ENCODE measurements around the gene PCBP4.
"Not testable (repeated sequence)": the region's sequence is repeated elsewhere in the genome, so short reads cannot be mapped to it uniquely, and the experiment has no call there.

The PCBP4 gene

DNA sequence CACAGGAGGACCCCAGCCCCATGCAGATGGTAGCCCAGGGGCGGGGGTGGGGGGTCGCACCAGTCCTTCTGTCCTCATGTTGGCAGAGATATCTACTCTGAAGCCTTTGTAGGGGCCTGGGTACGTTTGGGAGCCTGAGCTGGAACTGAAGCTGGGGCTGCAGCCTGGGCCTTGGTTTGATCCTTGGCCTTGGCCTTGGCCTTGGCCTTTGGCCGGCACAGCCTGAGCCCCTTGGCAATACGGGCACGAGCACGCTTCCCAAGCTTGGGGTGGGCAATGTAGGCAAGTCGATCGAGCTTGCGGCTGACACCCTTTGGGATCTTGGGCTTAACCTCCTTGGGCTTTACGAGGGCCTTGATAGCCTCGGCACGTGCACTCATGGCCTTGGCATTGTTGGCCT, 26.4 kb upstream of the PCBP4 start:
- DNase-seq = not testable (repeated sequence)

DNA sequence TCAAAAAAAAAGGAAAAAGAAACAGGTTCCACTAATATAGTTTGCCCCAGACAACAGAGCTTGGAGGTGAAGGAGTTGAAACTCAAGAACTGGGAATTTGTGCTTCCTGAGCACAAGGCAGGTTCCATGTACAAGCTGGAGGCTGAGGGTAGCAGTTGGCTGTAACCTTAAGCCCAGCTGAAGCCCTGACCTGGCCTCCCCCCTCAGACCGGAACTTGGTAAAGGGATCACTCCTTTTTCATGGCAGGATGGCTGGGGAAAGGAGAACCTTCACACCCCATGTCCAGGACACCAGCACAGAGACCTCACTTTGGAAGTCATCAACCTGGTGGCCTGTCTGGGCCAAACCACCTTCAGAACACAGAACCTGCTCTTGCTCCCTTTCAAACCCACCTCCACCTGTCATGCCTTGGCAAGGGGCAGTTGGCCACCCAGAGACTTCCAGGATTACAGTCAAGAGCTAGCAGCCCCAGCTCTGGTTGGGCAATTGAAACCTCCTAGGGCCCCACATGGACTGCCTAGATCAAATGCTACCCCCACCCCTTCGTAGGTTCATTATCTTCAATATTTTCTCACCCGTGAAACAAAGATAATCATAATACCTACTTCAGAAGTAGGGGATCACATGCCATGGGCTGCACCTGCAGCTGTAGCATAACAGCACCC, 24.9 kb upstream of the PCBP4 start:
- DNase-seq = no peak

DNA sequence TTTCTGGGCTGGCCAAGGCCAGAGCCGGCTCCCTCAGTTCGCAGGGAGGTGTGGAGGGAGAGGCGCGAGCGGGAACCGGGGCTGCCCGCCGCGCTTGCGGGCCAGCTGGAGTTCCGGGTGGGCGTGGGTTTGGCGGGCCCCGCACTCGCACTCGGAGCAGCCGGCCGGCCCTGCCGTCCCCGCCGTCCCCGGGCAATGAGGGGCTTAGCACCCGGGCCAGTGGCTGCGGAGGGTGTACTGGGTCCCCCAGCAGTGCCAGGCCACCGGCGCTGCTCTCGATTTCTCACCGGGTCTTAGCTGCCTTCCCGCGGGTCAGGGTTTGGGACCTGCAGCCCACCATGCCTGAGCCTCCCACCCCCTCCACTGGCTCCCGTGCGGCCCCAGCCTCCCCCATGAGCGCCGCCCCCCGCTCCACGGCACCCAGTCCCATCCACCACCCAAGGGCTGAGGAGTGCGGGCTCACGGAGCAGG, 23.3 kb upstream of the PCBP4 start:
- DNase-seq = not testable (repeated sequence)

DNA sequence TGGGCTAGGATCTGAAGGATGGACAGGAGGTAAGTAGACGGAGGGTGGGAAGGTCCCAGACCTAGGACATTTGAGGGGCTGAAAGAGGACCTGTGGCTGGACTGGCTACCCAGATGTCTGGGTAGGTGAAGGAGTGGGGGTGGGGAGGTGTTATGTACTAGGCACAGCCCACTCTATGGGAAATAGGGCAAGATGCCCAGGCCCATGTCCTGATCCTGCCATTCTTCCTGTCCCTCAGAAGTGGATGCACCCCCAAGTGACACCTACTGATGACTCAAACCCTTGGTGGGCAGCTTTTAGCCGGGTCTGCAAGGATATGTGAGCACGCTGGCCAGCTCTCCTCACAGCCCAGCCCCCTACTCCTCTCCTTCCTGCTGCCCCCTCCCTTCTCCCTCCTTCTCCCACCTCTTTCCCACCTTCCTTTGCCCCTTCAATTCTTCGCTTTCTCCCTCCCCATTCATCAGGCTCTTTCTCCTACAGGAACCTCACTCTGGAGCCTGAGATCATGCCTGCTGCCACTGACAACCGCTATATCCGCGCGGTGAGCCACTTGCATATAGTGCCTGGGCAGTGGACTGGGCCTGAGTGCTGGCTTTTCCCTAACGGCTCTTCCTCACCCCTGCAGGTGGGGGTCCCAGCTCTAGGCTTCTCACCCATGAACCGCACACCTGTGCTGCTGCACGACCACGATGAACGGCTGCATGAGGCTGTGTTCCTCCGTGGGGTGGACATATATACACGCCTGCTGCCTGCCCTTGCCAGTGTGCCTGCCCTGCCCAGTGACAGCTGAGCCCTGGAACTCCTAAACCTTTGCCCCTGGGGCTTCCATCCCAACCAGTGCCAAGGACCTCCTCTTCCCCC, 21.3 kb upstream of the PCBP4 start:
- DNase-seq = no peak

DNA sequence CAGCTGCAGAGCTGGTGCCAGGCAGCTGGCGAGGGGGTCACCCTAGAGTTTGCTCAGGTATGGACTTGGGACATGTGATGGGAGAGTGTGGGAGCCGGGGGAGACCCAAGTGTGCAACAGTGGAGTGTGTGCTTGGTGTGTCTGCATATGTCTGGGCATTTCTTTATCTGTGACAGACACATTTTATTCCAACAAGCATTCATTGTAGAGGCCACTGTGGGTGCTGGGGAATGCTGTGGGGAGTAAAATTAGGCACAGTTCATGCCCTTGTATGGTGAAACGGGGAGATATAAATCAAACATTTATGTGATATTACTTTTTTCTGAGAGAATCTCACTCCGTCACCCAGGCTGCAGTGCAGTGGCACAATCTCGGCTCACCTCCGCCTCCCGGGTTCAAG, 20.3 kb upstream of the PCBP4 start:
- DNase-seq = no peak

DNA sequence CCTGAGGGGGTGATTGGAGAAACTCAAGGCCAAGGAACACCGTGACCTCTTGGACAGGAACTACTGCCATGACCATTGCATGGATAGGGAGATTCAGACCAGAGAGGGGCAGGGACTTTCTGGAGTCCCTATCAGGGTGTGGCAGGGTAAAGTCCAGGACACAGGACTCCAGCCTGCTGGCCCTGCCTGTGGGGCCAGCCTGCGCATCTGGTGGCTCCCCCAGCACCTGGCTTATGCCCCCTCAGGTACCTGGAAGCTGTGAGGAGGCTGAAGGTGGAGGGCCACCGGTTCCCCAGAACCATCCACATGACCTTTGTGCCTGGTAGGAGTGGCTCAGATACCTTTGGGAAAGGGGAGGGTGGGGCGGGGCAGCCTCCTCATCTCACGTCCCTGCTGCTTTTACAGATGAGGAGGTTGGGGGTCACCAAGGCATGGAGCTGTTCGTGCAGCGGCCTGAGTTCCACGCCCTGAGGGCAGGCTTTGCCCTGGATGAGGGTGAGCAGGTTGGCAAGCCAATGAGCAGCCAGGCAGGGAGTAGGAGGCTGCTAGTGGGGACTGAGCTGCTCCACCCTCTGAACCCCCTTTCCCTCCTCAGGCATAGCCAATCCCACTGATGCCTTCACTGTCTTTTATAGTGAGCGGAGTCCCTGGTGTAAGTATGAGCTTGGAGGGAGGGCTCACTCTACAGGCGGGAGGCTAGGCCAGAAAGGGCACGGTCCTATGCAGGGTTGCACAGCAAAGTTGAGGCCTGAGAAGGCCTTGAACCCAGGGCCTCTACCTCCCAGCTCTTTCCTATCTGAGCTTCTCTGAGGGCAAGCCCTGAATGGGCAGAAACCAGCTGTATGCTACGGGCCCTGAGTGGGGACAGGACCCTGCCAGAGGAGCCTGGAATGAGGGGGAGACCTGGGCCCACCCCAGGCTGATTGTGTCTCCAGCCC, 19.0 kb upstream of the PCBP4 start:
- DNase-seq = no peak

DNA sequence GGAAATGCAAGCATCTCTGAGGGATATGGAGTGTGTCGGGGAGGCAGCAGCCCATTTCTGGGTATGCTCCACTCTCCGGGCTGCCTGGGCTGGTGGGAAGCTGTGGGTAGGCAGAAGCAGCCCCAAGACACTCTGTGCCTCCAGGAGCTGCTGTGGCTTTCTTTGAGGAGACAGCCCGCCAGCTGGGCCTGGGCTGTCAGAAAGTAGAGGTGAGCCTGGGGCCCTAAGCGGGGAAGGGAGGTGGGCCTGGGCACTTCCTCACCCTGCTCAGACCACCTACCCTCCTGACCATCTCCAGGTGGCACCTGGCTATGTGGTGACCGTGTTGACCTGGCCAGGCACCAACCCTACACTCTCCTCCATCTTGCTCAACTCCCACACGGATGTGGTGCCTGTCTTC, 17.8 kb upstream of the PCBP4 start:
- no peak for DNase-seq

DNA sequence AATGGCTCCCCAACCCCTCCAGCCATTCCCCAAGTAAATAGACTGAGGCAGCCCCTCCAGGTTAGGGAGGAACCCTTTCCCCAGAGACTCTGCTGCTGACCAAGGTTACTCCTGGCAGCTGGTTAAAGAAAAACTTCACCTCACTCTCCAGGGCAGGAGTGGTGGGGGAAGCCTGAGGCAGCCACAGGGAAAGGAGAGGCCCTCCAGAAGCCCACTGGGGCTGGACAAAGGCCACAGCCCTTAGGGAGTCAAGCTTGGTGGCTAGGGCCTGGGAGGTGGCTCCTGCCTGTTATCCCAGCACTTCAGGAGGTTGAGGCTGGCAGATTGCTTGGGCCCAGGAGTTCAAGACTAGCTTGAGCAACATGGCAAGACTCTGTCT, 17.0 kb upstream of the PCBP4 start:
- DNase-seq = no peak

DNA sequence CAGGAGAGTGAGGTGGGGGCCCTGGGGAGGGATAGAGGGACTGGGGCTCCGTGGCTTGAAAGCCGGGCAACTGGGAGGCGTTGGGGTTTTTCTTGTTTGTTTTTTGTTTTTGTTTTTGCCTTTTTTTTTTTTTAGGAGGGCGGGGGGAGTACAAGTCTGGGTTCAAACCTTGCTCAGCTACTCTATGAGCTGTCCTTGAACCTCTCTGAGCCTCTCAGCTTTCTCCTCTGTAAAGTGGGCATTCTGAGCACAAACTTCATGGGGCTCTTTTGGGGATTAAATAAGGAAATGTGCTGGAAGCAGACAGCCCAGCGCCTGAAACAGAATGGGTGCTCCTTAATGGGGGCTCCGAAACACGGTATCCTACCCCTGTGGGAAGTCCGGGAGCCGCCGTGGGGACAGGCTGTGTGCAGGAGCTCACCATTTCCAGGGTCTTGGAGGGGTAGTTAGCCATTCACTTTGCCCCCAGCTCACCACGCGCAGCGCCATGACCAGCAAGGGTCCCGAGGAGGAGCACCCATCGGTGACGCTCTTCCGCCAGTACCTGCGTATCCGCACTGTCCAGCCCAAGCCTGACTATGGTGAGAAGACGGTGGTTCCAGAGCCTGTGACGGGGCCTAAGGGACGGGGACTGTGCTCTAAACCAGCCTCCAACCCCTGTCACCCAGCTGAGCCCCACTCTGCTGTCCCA, 16.5 kb upstream of the PCBP4 start:
- no peak for DNase-seq

DNA sequence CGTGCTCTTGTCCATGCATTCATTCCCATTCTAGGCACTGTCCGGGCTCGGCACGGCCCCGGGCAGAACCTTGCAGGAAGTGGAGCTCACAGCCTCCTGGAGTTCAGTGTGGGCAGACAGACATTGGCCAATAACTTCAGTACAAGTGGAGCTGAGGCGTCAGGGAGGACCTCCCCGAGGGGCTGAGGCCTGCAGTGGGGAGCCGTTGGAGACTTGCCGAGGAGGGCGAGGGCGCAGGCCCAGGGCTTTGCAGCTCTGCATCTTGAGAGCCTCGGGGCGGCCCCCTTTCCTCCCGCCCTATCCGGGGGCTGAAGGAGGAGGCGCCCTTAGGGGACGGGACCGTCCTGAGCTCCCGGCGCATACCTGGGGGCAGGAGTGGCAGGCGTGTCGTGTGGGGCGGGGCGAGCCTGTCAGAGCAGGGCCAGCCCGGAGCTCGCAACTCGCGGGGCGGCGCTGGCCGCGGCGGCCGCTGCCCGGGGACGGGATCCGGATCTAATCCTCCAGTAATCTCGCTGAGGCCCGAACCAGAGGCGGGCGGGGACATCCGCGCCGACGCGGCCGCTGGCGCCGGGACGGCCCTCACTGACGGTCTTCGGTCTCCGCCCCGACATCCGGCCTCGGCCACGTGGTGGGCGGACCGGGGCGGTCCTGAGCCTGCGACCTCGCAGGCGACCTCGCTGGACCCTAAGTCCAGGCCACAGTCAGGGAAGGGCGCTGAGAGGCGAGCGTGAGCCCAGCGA, 15.8 kb upstream of the PCBP4 start, which contains the start of gene ACY1:
ACY1 (plus strand) TSS at position 698 of the 740 bp plus-strand sequence. CDS start 530 bp downstream, outside the sequence.
- peak; percentile 64 for DNase-seq

DNA sequence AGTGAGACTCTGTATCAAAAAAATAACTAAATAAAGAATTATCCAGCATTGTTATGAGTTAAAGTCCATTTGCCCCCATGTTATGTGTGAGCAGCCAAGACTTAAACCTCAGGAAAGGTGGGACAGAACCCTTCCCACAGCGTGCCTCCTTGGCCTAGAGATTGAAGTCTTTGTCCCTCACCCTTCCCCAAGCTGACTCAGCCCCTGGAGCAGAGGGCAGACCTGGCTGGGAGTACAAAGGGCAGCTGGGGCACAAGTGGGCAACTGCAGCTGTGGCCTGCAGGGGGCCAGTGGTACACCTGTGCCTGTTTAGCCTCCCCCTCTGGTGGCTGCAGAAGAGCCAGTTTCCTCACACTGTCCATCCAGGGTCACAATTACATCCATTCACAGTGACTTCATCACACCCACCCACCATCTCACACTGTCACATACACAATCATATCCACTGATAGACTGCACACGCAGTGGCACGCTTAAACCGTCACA, 15.1 kb upstream of the PCBP4 start:
- DNase-seq = peak; percentile 18

DNA sequence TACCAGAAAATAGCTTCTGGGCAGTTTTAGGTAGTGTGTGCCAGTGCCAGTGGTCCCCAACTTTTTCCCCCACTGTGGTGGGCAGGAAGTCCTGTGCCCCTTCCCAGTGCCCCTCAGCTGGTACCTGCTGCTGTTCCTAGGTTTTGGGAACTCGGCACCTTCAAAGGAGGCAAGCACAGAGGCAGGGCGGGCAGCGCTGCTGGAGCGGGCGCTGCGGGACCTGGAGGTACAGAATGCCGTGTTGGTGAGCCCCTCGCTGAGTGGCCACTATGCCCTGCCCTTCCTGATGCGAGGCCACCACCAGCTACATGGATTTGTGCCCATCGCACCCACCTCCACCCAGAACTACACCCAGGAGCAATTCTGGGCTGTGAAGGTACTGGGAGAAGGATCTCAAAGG, 13.0 kb upstream of the PCBP4 start:
- no peak for DNase-seq

DNA sequence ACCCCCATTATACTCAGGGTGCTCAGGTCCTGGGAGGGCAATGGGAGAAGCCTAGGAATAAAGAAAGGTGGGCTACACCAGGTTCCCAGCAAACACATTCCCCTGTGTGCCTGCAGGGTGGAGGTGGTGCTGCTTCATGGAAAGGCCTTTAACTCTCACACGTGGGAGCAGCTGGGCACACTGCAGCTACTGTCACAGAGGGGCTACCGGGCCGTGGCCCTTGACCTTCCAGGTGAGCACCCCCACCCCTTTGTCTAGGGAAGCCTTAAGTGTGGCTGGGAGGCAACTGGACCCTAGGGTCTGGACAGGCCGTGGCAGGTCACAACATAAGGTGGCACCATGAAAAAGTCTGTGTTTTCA, 10.9 kb upstream of the PCBP4 start:
- no peak for DNase-seq

DNA sequence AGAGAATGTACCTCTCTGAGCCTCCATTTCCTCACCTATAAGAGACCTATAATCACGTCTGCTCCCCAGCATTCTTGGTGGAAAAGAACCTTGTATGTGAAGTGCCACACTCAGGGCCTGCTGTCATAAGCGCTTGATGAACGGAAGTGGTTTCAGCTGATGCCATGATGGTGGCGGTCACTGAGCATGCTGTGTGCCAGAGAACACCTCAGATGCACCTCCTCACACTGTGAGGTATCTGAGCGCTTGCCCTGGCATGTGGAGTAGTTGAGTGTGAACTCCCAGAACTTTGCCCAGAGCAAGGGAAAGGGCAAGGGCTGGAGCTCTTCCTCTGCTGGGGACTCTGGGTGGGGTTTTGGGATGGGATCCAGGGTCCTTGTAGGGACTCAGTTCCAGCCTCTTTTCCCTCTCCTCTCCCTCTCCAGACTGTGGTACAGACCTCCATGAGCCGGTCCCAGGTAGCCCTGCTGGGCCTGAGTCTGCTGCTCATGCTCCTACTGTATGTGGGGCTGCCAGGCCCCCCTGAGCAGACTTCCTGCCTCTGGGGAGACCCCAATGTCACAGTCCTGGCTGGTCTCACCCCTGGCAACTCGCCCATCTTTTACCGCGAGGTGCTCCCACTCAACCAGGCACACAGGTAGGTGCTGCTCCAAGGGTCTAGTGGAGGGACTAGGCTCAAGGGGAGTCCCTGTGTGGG, 10.3 kb upstream of the PCBP4 start:
- DNase-seq = no peak

DNA sequence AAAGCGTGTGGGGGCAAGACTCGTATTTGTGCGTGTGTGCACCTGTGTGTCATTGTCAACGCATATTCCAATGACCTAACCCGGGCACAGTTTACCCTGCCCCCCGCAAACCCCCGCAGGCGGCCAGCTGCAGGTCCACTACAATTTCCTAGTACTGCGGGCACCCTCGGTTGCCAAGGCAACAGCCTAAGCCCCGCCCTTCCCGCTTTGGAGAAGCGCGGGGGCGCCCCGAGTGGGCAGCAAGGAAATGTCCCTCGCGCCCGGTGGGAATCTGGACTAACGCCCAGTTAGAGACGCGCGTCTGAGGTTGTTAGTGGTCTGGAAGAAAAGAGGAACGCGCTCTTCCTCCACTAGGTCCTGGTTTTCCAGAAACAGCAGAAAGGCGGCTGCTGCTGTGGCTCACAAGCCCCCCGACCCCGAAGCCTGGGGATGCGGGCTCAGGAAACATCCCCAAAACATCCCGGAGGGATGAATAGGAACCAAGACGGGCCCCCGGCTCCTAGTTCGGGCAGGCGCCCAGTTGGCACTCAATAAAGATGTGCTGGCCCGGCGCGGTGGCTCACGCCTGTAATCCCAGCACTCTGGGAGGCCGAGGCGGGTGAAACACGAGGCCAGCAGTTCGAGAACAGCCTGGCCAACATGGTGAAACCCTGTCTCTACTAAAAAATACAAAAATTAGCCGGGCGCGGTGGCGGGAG, 8.7 kb upstream of the PCBP4 start:
- no peak for DNase-seq

DNA sequence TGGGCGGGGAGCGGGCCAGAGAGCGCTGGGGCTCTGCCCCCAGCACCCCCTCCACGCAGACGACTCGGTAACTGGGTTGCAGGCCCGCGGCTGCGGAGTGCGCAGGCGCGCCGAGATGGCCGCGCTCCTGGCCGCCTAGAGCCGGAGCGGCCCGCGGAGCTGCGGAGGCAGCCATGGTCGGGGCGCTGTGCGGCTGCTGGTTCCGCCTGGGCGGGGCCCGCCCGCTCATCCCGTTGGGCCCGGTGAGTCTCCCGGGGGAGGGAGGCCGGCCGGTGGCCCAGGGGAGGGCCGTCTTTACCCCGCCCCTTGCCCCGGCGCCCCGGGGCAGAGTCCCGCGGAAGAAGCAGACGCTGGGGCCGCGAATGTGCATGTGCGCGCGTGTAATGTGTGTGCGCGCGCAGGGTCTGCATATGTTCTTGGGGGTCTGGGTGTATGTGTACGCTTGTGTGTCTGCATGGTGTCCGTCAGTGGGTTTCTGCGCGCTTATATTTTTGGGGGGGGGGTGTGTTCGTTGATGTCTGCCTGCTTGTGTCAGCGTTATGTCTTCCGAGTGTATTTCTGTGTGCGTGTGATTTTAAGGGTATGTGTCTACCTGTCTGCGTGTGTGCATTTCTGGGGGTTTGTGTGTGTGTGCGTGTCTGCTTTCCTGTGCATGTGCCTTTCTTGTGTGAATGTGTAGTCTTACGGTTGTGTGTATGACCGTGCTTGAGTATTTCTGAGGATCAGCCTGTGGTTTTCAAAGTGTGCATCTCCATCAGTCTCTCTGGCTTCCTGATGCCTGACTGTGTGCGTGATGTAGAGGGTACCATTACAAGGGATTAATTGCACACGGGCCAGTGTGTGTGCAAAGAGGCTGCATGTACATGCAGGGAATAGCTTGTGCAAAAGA, 8.0 kb upstream of the PCBP4 start, which contains the start of gene ABHD14A:
ABHD14A (plus strand) TSS at position 102 of the 889 bp plus-strand sequence; CDS start at position 174, 72 bp downstream.
- DNase-seq = peak; percentile 64

DNA sequence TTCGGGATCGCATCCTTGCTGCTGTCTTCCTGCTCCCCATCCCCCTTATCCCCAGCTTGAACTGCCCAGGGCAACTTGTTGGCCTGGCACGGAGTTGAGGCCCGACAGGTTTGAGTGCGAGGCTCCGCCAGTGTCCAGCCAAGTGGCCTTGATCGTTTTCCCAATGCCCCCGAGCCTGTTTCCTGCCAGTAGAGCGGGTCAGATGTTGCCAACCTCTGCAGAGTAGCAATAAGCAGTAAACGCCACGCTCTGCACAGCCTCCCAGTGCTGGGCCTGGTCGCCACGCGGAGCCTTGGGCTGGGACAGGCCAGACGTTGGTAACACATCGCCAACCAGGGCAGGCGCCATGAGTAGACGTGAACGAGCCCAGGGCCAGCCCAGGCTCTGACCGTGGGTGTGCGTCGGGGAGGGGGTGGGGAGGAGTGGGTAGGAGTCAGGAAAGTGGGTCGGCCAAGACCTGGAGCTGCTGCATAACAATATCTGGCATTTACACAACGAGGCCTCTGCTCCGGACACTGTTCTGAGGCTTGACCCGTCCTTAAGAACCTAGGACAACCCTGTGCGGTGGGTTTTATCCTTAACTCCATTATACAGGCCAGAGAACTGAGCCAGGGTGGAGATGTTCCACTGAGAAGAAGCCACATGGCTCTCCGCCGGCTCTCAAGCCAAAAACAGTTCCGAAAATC, 7.2 kb upstream of the PCBP4 start:
- no peak for DNase-seq

DNA sequence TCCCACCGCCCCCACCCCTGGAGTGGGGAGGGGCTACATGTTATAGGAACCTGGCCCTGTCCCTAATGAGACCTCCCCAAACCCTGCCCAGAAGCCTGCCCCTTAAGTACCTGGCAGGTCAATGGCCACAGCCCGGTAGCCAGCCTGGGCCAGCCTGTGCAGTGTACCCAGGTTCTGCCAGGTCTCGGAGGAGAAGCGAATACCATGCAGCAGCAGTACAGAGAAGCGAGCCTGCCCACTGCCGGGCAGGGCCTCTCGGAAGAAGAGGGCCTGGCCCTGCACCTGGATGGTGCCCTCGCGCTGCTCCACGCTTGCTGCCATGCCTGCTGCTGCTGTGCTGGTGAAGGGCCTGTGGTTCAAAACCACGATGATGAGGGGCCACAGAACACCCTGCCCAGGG, 4.1 kb upstream of the PCBP4 start:
- DNase-seq = no peak

Data from T-helper 9 cell (primary cell).